Keratinocyte (primary cell): ENCODE data around the gene MMEL1. TPM values are rescaled to one million over a fixed set of nuclear protein-coding genes. Genes with fewer than 3 reads are reported as not detected.

Source experiments
- DNase-seq: peaks from one replicate; pipeline ENCODE4 v3.0.0-alpha.2; 2011; ENCODE audit warnings: low read depth, missing footprints, low spot score
- FAIRE-seq: peaks from 2 replicates; lab custom pipeline; 2011; peaks lifted over from hg19 to GRCh38; lab: Jason Lieb, UNC
- H2AFZ ChIP-seq: 2 replicates; pipeline ENCODE4 v1.6.0; 2012; ENCODE audit warnings: low read length, control low read depth, inconsistent platforms; ENCODE audit not compliant: control insufficient read depth
- H3K27ac ChIP-seq: 2 replicates; pipeline ENCODE4 v1.5.1; 2011; ENCODE audit warnings: low read length; ENCODE audit not compliant: control insufficient read depth, insufficient read depth
- H3K27me3 ChIP-seq: 3 replicates; pipeline ENCODE4 v1.6.0; 2011; ENCODE audit warnings: low read length; ENCODE audit not compliant: control insufficient read depth, insufficient read depth; ENCODE audit errors: extremely low read depth
- H3K36me3 ChIP-seq, 2 experiments: 2 replicates in 1 of 2; 3 replicates in 1 of 2; pipeline ENCODE4 v1.5.1; 2011; ENCODE audit warnings: low read length in 2 of 2, mild to moderate bottlenecking in 1 of 2; ENCODE audit not compliant: control insufficient read depth in 2 of 2, insufficient read depth in 2 of 2; ENCODE audit errors: extremely low read depth in 1 of 2
- H3K4me1 ChIP-seq: 3 replicates; pipeline ENCODE4 v1.5.1; 2011; ENCODE audit warnings: low read length; ENCODE audit not compliant: control insufficient read depth, insufficient read depth; ENCODE audit errors: extremely low read depth
- H3K4me2 ChIP-seq: 3 replicates; pipeline ENCODE4 v1.6.0; 2011; ENCODE audit warnings: low read depth, low read length; ENCODE audit not compliant: control insufficient read depth, insufficient read depth; ENCODE audit errors: extremely low read depth
- H3K4me3 ChIP-seq, 3 experiments: fragments of 200-600 bp in 1 of 3; sonication (generic) in 1 of 3; 2 replicates in 2 of 3; 3 replicates in 1 of 3; pipeline ENCODE4 v1.5.1; 2011 to 2016; ENCODE audit warnings: low read length in 3 of 3, mild to moderate bottlenecking in 3 of 3, control low read depth in 2 of 3, inconsistent platforms in 1 of 3, low read depth in 1 of 3, mixed read lengths in 1 of 3, mixed run types in 1 of 3, moderate library complexity in 1 of 3; ENCODE audit not compliant: control insufficient read depth in 2 of 3, insufficient read depth in 2 of 3; ENCODE audit errors: extremely low read depth in 1 of 3
- H3K79me2 ChIP-seq: 2 replicates; pipeline ENCODE4 v1.6.0; 2012; ENCODE audit warnings: low read length; ENCODE audit not compliant: control insufficient read depth, insufficient read depth
- H3K9ac ChIP-seq: 3 replicates; pipeline ENCODE4 v1.6.0; 2011; ENCODE audit warnings: low read length; ENCODE audit not compliant: control insufficient read depth, insufficient read depth; ENCODE audit errors: extremely low read depth
- H3K9me1 ChIP-seq: 3 replicates; pipeline ENCODE4 v1.6.0; 2011; ENCODE audit warnings: low read length; ENCODE audit not compliant: control insufficient read depth, insufficient read depth; ENCODE audit errors: extremely low read depth
- H3K9me3 ChIP-seq: 2 replicates; pipeline ENCODE4 v1.5.1; 2012; ENCODE audit warnings: low read depth, low read length; ENCODE audit not compliant: control insufficient read depth
- H4K20me1 ChIP-seq: 3 replicates; pipeline ENCODE4 v1.6.0; 2011; ENCODE audit warnings: low read length; ENCODE audit not compliant: control insufficient read depth, insufficient read depth; ENCODE audit errors: extremely low read depth
- CTCF ChIP-seq, 3 experiments: IDR thresholded peaks in 1 of 3; conservative IDR thresholded peaks in 1 of 3; optimal IDR thresholded peaks in 1 of 3; 2 replicates in 2 of 3; 3 replicates in 1 of 3; pipeline versions ENCODE3 to v1.5.1; 2011; ENCODE audit warnings: low read length in 3 of 3, mild to moderate bottlenecking in 3 of 3, moderate library complexity in 2 of 3, control low read depth in 1 of 3, inconsistent platforms in 1 of 3; ENCODE audit not compliant: insufficient read depth in 2 of 3; ENCODE audit errors: extremely low read depth in 1 of 3
- EZH2 ChIP-seq: IDR thresholded peaks from one replicate; pipeline ENCODE4 v1.6.1; 2012; ENCODE audit warnings: inconsistent platforms, mild to moderate bottlenecking, low read length, moderate library complexity
- dilution Hi-C: fragments of 300-500 bp; cut with MboI; formaldehyde crosslinking; loops from one replicate; pipeline ENCODE4 v1.7.0; 2020; ENCODE audit warnings: low sequenced_read_pairs; ENCODE audit not compliant: extremely low pct_ligation_motif_present
- polyA plus RNA-seq, 5 experiments: library from polyadenylated mRNA; depleted of rRNA in 3 of 5; stranded (reverse) in 3 of 5; stranded (forward) in 1 of 5; unstranded in 1 of 5; fragments of >200 nt; gene quantifications; 1 replicate in 1 of 5; 2 replicates in 3 of 5; 3 replicates in 1 of 5; pipeline versions ENCODE4 v1.2.1 to v1.2.3, GENCODE V29; 2011 to 2012; ENCODE audit warnings: missing spikeins in 2 of 5, low read depth in 1 of 5, low replicate concordance in 1 of 5

MMEL1 gene
- polyA plus RNA-seq, 1 donor (not counting 4 experiments of a cell fraction or from before 2014, with no cell fraction given), result not detected

- dilution Hi-C loops, result no loop called here
- no peak for DNase-seq
- TF ChIP-seq CTCF (optimal IDR thresholded peaks at IDR 0.05 in 1 of 3, IDR thresholded peaks at IDR 0.05 in 1 of 3, conservative IDR thresholded peaks at IDR 0.05 in 1 of 3; ENCODE audit: extremely low read depth in 1 of 3, insufficient read depth in 2 of 3, low read length in 3 of 3), result no peak
- no peak for TF ChIP-seq EZH2
These were observed 65.6 kb downstream of the MMEL1 start for GRCh38 chr1:2567083-2567679.

DNA sequence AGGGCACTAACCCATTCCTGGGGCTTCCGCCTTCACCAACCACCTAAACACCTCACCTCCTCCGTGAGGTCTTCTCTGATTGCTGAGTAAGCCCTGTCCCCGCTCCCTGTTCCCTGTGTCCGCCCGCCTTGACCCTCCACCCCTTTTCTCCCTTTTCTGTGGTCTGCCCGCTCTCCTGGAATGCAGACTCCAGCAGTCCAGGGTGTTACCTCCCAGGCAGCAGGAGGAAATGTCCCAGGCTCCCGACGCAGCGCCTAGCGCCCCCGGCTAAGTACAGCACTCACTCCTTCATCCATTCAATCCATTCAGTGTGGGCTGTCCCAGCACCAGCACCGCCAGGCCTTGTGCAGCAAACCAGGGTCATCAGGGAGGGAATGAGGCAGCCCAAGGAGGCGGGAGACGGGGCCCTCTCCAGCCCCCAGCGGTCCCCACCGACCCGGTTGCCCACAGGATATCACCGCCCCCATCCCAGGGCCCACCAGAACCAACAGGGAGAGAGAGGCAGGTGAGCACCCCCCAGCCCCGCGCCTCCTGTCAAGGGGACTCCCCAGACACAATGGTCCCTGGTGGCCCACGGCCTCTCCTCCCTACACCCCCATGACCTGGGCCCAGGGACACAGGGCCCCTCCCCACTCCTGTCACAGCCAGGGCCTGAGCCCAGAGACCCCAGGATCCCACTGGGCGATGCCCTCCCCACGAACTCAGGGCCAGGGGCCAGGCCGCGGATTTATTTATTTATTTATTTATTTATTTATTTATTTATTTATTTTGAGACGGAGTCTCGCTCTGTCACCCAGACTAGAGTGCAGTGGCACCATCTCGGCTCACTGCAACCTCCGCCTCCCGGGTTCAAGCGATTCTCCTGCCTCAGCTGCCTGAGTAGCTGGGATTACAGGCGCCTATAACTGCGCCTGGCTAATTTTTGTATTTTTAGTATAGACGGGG is 66.4 kb downstream of the MMEL1 start:
- Histone ChIP-seq H3K9ac (no peak overlapping the region), H3K36me3 (no peaks in the 10 kb centered on the region), H3K4me1 (no peaks in the 10 kb centered on the region), H3K79me2 (no peaks in the 10 kb centered on the region), H3K9me3 (no peaks in the 10 kb centered on the region), H3K9me1 (no peaks in the 10 kb centered on the region), H3K4me3 (no peak overlapping the region), H3K27ac (no peak overlapping the region), H4K20me1 (no peaks in the 10 kb centered on the region), H3K4me2 (no peak overlapping the region), H2AFZ (no peak overlapping the region), H3K27me3 (peaks cover 26% of the 10 kb centered on the region)
- dilution Hi-C loops, result no loop called here
- FAIRE-seq (no peak), DNase-seq (no peak)
- TF ChIP-seq EZH2, result no peak
- TF ChIP-seq CTCF (optimal IDR thresholded peaks at IDR 0.05 in 1 of 3, IDR thresholded peaks at IDR 0.05 in 1 of 3, conservative IDR thresholded peaks at IDR 0.05 in 1 of 3; ENCODE audit: extremely low read depth in 1 of 3, insufficient read depth in 2 of 3, low read length in 3 of 3), result no peak

More at GRCh38 chr1:2567083-2567679, 65.6 kb downstream of the MMEL1 start:
- H3K9ac ChIP-seq, result no peak overlapping the region
- H4K20me1 ChIP-seq, result no peaks in the 10 kb centered on the region
- H3K27ac ChIP-seq, result no peak overlapping the region
- no peak for FAIRE-seq
- no peak overlapping the region for H2AFZ ChIP-seq
- H3K9me1 ChIP-seq, result no peaks in the 10 kb centered on the region
- no peaks in the 10 kb centered on the region for H3K36me3 ChIP-seq
- H3K4me1 ChIP-seq, result no peaks in the 10 kb centered on the region
- no peak overlapping the region for H3K4me3 ChIP-seq
- H3K79me2 ChIP-seq, result no peaks in the 10 kb centered on the region
- H3K9me3 ChIP-seq, result no peaks in the 10 kb centered on the region
- H3K27me3 ChIP-seq, result peaks cover 26% of the 10 kb centered on the region
- H3K4me2 ChIP-seq, result no peak overlapping the region
